Tibial artery (tissue), 4 donors: ENCODE measurements around the gene LRRC70.

Source experiments
- DNase-seq, 2 donors: peaks; one replicate each; pipeline ENCODE4 v3.0.0-alpha.2; 2019
- H3K27ac ChIP-seq, 2 donors: fragments of 200-600 bp; sonication (generic) in 1 of 2; 1 replicate in 1 of 2; 2 replicates in 1 of 2; pipeline ENCODE4 v1.5.1; 2018 to 2019; ENCODE audit warnings: mild to moderate bottlenecking in 1 of 2
- H3K27me3 ChIP-seq, 2 donors: fragments of 200-600 bp; sonication (generic) in 1 of 2; one replicate each; pipeline versions ENCODE4 v1.5.1 to v1.6.0; 2016 to 2019
- H3K36me3 ChIP-seq, 3 donors: fragments of 200-600 bp; sonication (generic) in 2 of 3; one replicate each; pipeline ENCODE4 v1.5.1; 2016 to 2019; ENCODE audit warnings: mild to moderate bottlenecking in 2 of 3
- H3K4me1 ChIP-seq, 4 donors: fragments of 200-600 bp; sonication (generic) in 2 of 4; 1 replicate in 3 of 4; 2 replicates in 1 of 4; pipeline ENCODE4 v1.5.1; 2016 to 2019
- H3K4me3 ChIP-seq, 2 donors: fragments of 200-600 bp; sonication (generic) in 1 of 2; 1 replicate in 1 of 2; 2 replicates in 1 of 2; pipeline ENCODE4 v1.5.1; 2018 to 2019; ENCODE audit warnings: mild to moderate bottlenecking in 2 of 2
- H3K9me3 ChIP-seq, 3 donors: fragments of 200-600 bp; sonication (generic) in 1 of 3; one replicate each; pipeline ENCODE4 v1.5.1; 2016 to 2019
- CTCF ChIP-seq, 2 experiments: fragments of 200-600 bp in 1 of 2; fragments of 450-650 bp in 1 of 2; IDR thresholded peaks; one replicate each; pipeline ENCODE4 v1.5.1; 2017 to 2019; ENCODE audit warnings: antibody characterized with exemption in 2 of 2, mild to moderate bottlenecking in 1 of 2, moderate library complexity in 1 of 2
- intact Hi-C: fragments of 100-400 bp; cut with DNase I; formaldehyde crosslinking; loops from one replicate; pipeline ENCODE4 v1.15.0; 2023; ENCODE audit warnings: low total_unique reads

Gene LRRC70

GRCh38 chr5:62575066-62575465 lies 3.6 kb upstream of the LRRC70 start:
- Histone ChIP-seq H3K9me3 (no peaks in the 10 kb centered on the region), H3K27me3 (no peaks in the 10 kb centered on the region), H3K27ac (no peak overlapping the region), H3K4me3 (no peak overlapping the region), H3K4me1 (no peaks in the 10 kb centered on the region), H3K36me3 (no peaks in the 10 kb centered on the region)
- intact Hi-C loops = no loop called here
- no peak for TF ChIP-seq CTCF (IDR thresholded peaks at IDR 0.05)
- DNase-seq = no peak

GRCh38 chr5:62575489-62575888 lies 3.1 kb upstream of the LRRC70 start:
- no peak for DNase-seq
- TF ChIP-seq CTCF (IDR thresholded peaks at IDR 0.05) = no peak
- Histone ChIP-seq H3K27me3 (no peaks in the 10 kb centered on the region), H3K36me3 (peaks cover 0 to 2% (median 0%) of the 10 kb centered on the region in 3 donors), H3K4me3 (no peak overlapping the region), H3K27ac (no peak overlapping the region), H3K4me1 (no peaks in the 10 kb centered on the region), H3K9me3 (no peaks in the 10 kb centered on the region)
- intact Hi-C loops = no loop called here

- DNase-seq = no peak
- no peak overlapping the region for H3K4me3 ChIP-seq
- no peaks in the 10 kb centered on the region for H3K9me3 ChIP-seq
- no peak for TF ChIP-seq CTCF (IDR thresholded peaks at IDR 0.05)
- H3K27ac ChIP-seq = no peak overlapping the region
- peaks cover 0 to 5% (median 0%) of the 10 kb centered on the region in 3 donors for H3K36me3 ChIP-seq
- no peaks in the 10 kb centered on the region for H3K27me3 ChIP-seq
- intact Hi-C loops = no loop called here
- no peaks in the 10 kb centered on the region for H3K4me1 ChIP-seq
These were observed 1.9 kb upstream of the LRRC70 start for GRCh38 chr5:62576570-62577170.

GRCh38 chr5:62577488-62577887 lies 1.1 kb upstream of the LRRC70 start:
- H3K4me3 ChIP-seq = no peak overlapping the region
- TF ChIP-seq CTCF (IDR thresholded peaks at IDR 0.05) = no peak
- no peak overlapping the region for H3K27ac ChIP-seq
- no peaks in the 10 kb centered on the region for H3K4me1 ChIP-seq
- no peak for DNase-seq
- no peaks in the 10 kb centered on the region for H3K27me3 ChIP-seq
- H3K36me3 ChIP-seq = peaks cover 0 to 5% (median 0%) of the 10 kb centered on the region in 3 donors
- intact Hi-C loops = no loop called here
- no peaks in the 10 kb centered on the region for H3K9me3 ChIP-seq

GRCh38 chr5:62579761-62580160 lies 1.1 kb downstream of the LRRC70 start:
- no peak for TF ChIP-seq CTCF (IDR thresholded peaks at IDR 0.05)
- H3K27me3 ChIP-seq = no peaks in the 10 kb centered on the region
- intact Hi-C loops = no loop called here
- no peak overlapping the region for H3K27ac ChIP-seq
- no peaks in the 10 kb centered on the region for H3K4me1 ChIP-seq
- H3K4me3 ChIP-seq = no peak overlapping the region
- no peak for DNase-seq
- peaks cover 0 to 5% (median 0%) of the 10 kb centered on the region in 3 donors for H3K36me3 ChIP-seq
- no peaks in the 10 kb centered on the region for H3K9me3 ChIP-seq
